ENCODE results near the gene MSN. TPM values are rescaled to one million over a fixed set of nuclear protein-coding genes. Genes with fewer than 3 reads are reported as not detected.
A peak's percentile ranks its signal among the peaks of the same experiment; 100 is the strongest.

The MSN gene
- total RNA-seq, 1 donor from 2014 or later = 207 TPM

- DNase-seq (ENCODE audit: low read depth) = no peak
These were observed 6.4 kb downstream of the MSN start for GRCh38 chrX:65673857-65674203.

GRCh38 chrX:65674204-65674893, 6.9 kb downstream of the MSN start:
- DNase-seq (ENCODE audit: low read depth) = no peak

GRCh38 chrX:65677954-65678469, 10.6 kb downstream of the MSN start:
- peak; percentile 87 for DNase-seq (ENCODE audit: low read depth)

GRCh38 chrX:65679071-65679540, 11.7 kb downstream of the MSN start:
- peak; percentile 84 for DNase-seq (ENCODE audit: low read depth)

GRCh38 chrX:65681810-65682209, 14.4 kb downstream of the MSN start:
- no peak for DNase-seq (ENCODE audit: low read depth)

- DNase-seq (ENCODE audit: low read depth) = no peak
These were observed 17.7 kb downstream of the MSN start for GRCh38 chrX:65685112-65685511.

GRCh38 chrX:65686236-65686635, 18.8 kb downstream of the MSN start:
- no peak for DNase-seq (ENCODE audit: low read depth)

GRCh38 chrX:65687367-65687766, 19.9 kb downstream of the MSN start:
- no peak for DNase-seq (ENCODE audit: low read depth)

GRCh38 chrX:65688403-65688871, 21.0 kb downstream of the MSN start:
- peak; percentile 71 for DNase-seq (ENCODE audit: low read depth)

- peak; percentile 64 for DNase-seq (ENCODE audit: low read depth)
These were observed 21.9 kb downstream of the MSN start for GRCh38 chrX:65689377-65689776.

- peak; percentile 83 for DNase-seq (ENCODE audit: low read depth)
These were observed 22.8 kb downstream of the MSN start for GRCh38 chrX:65690057-65690855.

- no peak for DNase-seq (ENCODE audit: low read depth)
These were observed 28.5 kb downstream of the MSN start for GRCh38 chrX:65695849-65696449.

GRCh38 chrX:65696613-65697012, 29.2 kb downstream of the MSN start:
- no peak for DNase-seq (ENCODE audit: low read depth)

GRCh38 chrX:65697211-65697641, 29.8 kb downstream of the MSN start:
- DNase-seq (ENCODE audit: low read depth) = peak; percentile 58

GRCh38 chrX:65697915-65698796, 30.7 kb downstream of the MSN start:
- DNase-seq (ENCODE audit: low read depth) = no peak

GRCh38 chrX:65702956-65703355, 35.5 kb downstream of the MSN start:
- no peak for DNase-seq (ENCODE audit: low read depth)

GRCh38 chrX:65705439-65705838, 38.0 kb downstream of the MSN start:
- DNase-seq (ENCODE audit: low read depth) = no peak

- peak; percentile 90 for DNase-seq (ENCODE audit: low read depth)
These were observed 38.8 kb downstream of the MSN start for GRCh38 chrX:65706041-65706828.

- DNase-seq (ENCODE audit: low read depth) = peak; percentile 51
These were observed 39.7 kb downstream of the MSN start for GRCh38 chrX:65707151-65707550.

Measured in myocyte (in vitro differentiated cells).